ENCODE results near the gene ABCA1.
A peak's percentile ranks its signal among the peaks of the same experiment; 100 is the strongest.

ABCA1 gene

GRCh38 chr9:104819033-104819432, 108.9 kb downstream of the ABCA1 start:
- H3K4me3 ChIP-seq (ENCODE audit: low read length), result no peak overlapping the region
- DNase-seq (ENCODE audit: low read depth), result no peak
- TF ChIP-seq, protein P1, sequence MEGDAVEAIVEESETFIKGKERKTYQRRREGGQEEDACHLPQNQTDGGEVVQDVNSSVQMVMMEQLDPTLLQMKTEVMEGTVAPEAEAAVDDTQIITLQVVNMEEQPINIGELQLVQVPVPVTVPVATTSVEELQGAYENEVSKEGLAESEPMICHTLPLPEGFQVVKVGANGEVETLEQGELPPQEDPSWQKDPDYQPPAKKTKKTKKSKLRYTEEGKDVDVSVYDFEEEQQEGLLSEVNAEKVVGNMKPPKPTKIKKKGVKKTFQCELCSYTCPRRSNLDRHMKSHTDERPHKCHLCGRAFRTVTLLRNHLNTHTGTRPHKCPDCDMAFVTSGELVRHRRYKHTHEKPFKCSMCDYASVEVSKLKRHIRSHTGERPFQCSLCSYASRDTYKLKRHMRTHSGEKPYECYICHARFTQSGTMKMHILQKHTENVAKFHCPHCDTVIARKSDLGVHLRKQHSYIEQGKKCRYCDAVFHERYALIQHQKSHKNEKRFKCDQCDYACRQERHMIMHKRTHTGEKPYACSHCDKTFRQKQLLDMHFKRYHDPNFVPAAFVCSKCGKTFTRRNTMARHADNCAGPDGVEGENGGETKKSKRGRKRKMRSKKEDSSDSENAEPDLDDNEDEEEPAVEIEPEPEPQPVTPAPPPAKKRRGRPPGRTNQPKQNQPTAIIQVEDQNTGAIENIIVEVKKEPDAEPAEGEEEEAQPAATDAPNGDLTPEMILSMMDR (IDR thresholded peaks at IDR 0.05; ENCODE audit: insufficient read depth, low read depth, low read length, missing control alignments), result no peak

GRCh38 chr9:104817437-104817836, 110.5 kb downstream of the ABCA1 start:
- no peak for DNase-seq (ENCODE audit: low read depth)
- H3K4me3 ChIP-seq (ENCODE audit: low read length), result no peak overlapping the region
- TF ChIP-seq, protein P1 (IDR thresholded peaks at IDR 0.05; ENCODE audit: insufficient read depth, low read depth, low read length, missing control alignments), result no peak

DNA sequence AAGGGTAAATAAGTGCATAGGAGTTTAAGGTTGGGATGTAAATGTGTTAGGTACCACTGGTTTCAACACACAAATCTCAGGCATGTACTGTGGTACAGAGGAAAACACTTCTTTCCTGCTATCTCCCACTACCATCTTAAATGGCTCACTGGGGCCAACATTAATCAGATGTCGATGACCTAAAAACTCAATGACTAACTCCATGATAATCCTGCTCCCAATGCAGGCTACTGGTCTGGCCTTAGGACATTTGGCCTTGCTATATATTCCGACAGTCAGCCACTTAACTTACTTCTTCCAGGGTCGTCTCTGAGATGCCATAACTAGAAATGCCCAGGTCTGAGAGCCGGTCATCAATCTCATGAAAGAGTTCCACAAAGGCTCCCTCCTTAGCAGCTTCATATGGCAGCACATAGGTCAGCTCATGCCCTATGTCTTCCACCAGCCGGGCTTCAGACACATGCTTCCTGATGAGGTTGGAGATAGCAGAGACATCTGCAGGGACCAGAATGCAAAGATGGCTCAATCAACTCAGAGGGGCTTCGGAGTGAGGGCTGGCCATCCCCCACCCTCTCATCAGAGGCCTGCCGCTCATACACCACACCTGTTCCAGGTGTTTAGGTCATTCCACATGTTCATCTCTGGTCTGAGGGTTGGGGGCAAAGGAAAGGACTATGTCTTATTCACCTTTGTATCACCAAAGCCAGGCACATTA, 111.9 kb downstream of the ABCA1 start:
- DNase-seq (ENCODE audit: low read depth), result no peak
- H3K4me3 ChIP-seq (ENCODE audit: low read length), result no peak overlapping the region
- TF ChIP-seq, protein P1 (IDR thresholded peaks at IDR 0.05; ENCODE audit: insufficient read depth, low read depth, low read length, missing control alignments), result no peak

DNA sequence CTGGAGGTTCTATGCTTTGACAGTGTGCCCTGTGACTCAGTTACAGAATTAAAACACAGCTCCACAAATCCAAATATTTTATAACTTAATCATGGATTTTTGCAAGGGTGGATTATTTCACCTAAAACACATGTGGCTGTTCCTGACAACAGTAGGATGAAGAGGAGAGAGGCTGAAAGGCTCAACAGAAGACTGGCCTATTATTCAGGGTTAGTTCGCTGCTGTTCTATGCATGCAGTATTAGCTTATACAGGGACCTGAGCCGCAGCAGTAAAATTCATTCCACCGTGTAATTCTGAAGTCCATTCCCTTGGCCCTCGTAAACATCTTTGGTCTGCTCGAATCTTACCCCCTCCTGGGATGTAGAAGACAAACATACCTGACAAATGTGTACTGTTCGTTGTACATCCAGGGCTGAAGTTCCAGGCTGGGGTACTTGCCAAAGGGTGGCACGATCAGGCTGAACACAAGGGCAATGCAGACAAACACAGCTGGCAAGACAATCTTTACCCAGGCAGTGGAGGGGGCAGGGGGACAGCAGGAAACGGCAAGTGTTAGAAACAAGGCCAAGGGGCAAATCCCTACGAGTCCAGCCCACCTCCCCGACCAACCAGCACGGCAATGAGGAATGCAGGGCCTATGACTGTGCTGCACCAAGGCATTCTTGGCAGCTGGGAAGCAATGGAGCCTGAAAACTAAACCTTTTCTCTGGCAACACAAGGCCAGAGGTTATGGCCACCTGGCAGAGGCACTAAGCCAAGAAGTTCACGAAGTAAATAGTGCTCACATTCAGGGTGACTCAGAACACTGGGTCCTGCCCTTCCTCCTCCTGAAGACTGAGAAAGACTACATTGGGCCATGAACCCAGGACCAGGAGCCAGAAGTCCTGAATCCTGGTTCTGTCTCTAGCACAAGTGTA, 117.3 kb downstream of the ABCA1 start:
- H3K4me3 ChIP-seq (ENCODE audit: low read length), result no peak overlapping the region
- DNase-seq (ENCODE audit: low read depth), result peak; percentile 43
- TF ChIP-seq, protein P1 (IDR thresholded peaks at IDR 0.05; ENCODE audit: insufficient read depth, low read depth, low read length, missing control alignments), result no peak

DNA sequence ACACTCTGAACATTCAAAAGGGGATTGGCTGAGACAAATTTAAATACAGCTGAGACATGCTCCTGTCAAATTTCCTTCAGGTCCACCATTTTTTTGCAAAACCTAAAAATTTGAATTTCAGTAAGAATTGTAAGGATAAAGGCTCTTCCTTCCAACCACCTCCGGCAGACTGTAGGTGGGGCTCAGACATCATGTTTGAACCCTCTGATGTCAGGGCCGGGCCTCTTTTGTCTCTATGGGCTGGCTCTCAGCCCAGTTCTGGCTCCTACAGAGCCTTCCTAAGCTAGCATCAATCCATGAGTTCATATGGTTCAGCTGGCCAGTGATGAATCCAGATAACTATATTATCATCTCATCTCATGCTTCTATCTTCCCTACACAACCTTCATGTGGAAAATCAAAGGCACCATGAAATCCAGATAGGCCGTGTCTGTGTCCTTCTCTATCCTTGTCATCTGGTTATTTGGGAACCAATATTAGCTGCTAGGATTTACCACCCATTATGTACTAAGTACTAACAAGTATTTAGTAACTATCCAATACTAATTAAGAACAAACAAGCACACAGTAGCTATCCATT, 119.8 kb downstream of the ABCA1 start:
- peak; percentile 33 for DNase-seq (ENCODE audit: low read depth)
- TF ChIP-seq, protein P1 (IDR thresholded peaks at IDR 0.05; ENCODE audit: insufficient read depth, low read depth, low read length, missing control alignments), result peak; percentile 38
- no peak overlapping the region for H3K4me3 ChIP-seq (ENCODE audit: low read length)

- no peak overlapping the region for H3K4me3 ChIP-seq (ENCODE audit: low read length)
- peak; percentile 67 for DNase-seq (ENCODE audit: low read depth)
- TF ChIP-seq, protein P1 (IDR thresholded peaks at IDR 0.05; ENCODE audit: insufficient read depth, low read depth, low read length, missing control alignments), result no peak
Observed at GRCh38 chr9:104805441-104805840, 122.5 kb downstream of the ABCA1 start.

All from epithelial cell of esophagus (primary cell).